Sigmoid colon (tissue), 7 donors: Measurements from ENCODE around the gene TUFM. TPM values are rescaled to one million over a fixed set of nuclear protein-coding genes. Genes with fewer than 3 reads are reported as not detected.

ENCODE experiments used
- DNase-seq: peaks from one replicate; pipeline ENCODE4 v3.0.0-alpha.2; 2019
- H3K27ac ChIP-seq, 4 donors: fragments of 200-600 bp; sonication (generic); one replicate each; pipeline ENCODE4 v1.5.1; 2016 to 2019; ENCODE audit warnings: mild to moderate bottlenecking in 1 of 4
- H3K27me3 ChIP-seq, 3 donors: fragments of 200-600 bp; sonication (generic); one replicate each; pipeline ENCODE4 v1.5.1; 2019; ENCODE audit warnings: mild to moderate bottlenecking in 1 of 3
- H3K36me3 ChIP-seq, 4 donors: fragments of 200-600 bp; sonication (generic); one replicate each; pipeline ENCODE4 v1.5.1; 2016 to 2019
- H3K4me1 ChIP-seq, 4 donors: fragments of 200-600 bp; sonication (generic); one replicate each; pipeline ENCODE4 v1.5.1; 2017 to 2019
- H3K4me3 ChIP-seq, 4 donors: fragments of 200-600 bp; sonication (generic); one replicate each; pipeline ENCODE4 v1.5.1; 2017 to 2019; ENCODE audit warnings: mild to moderate bottlenecking in 2 of 4, moderate library complexity in 1 of 4
- H3K9me3 ChIP-seq, 4 donors: fragments of 200-600 bp in 3 of 4; sonication (generic) in 3 of 4; one replicate each; pipeline versions ENCODE4 v1.5.1 to v1.6.1; 2013 to 2019
- CTCF ChIP-seq, 4 experiments: fragments of 450-650 bp in 3 of 4; fragments of 200-600 bp in 1 of 4; IDR thresholded peaks; one replicate each; pipeline ENCODE4 v1.5.1; 2016 to 2019; ENCODE audit warnings: antibody characterized with exemption in 4 of 4, mild to moderate bottlenecking in 3 of 4, moderate library complexity in 2 of 4
- EP300 ChIP-seq, 4 donors: sonication (generic); formaldehyde crosslinking; IDR thresholded peaks; one replicate each; pipeline ENCODE4 v1.6.1; 2017; ENCODE audit warnings: antibody characterized with exemption in 4 of 4
- POLR2A ChIP-seq, 2 donors: fragments of 450-650 bp; IDR thresholded peaks; one replicate each; pipeline ENCODE4 v1.6.1; 2016; ENCODE audit warnings: antibody characterized with exemption in 2 of 2, mild to moderate bottlenecking in 2 of 2, moderate library complexity in 2 of 2
- POLR2AphosphoS5 ChIP-seq, 4 donors: sonication (generic); formaldehyde crosslinking; IDR thresholded peaks; one replicate each; pipeline ENCODE4 v1.6.1; 2017; ENCODE audit warnings: antibody characterized with exemption in 4 of 4
- WGBS, 2 donors: extraction: QIAGEN DNeasy Blood & Tissue Kit; methylation state at CpG; one replicate each; pipeline ENCODE4 v1.1.7; 2013; 5-methylcytosine and 5-hydroxymethylcytosine counted together
- intact Hi-C: fragments of 100-400 bp; cut with DNase I; formaldehyde crosslinking; loops from one replicate; pipeline ENCODE4 v1.15.1; 2023
- polyA plus RNA-seq, 3 donors: library from polyadenylated mRNA; stranded (reverse); fragments of 200-250 nt; gene quantifications; one replicate each; pipeline ENCODE4 v1.2.3, GENCODE V29; 2013
- total RNA-seq, 4 donors: library from RNA; depleted of rRNA; stranded (reverse); fragments of >200 nt; gene quantifications; one replicate each; pipeline ENCODE4 v1.1.0, GENCODE V29; 2016
- donor health status: healthy with polysubstance abuse.
- donor health status: Bipolar disorder and iron deficiency.
- donor health status: healthy.

The TUFM gene
- total and polyA plus RNA-seq, 7 donors, result 75.3 to 289 (median 102) TPM

GRCh38 chr16:28837672-28838557 lies 8.2 kb downstream of the TUFM start:
- Histone ChIP-seq H3K27ac (no peak overlapping the region), H3K27me3 (no peaks in the 10 kb centered on the region), H3K9me3 (no peaks in the 10 kb centered on the region), H3K4me3 (no peak overlapping the region), H3K4me1 (peaks cover 0 to 6% (median 0%) of the 10 kb centered on the region in 4 donors), H3K36me3 (peaks cover 39 to 72% (median 61%) of the 10 kb centered on the region in 4 donors)
- intact Hi-C loops, result no loop called here
- WGBS, 2 donors, result 92 to 95% methylated on average over 7 of the region's 7 CpGs
- TF ChIP-seq EP300 (IDR thresholded peaks at IDR 0.05) (no peak), POLR2AphosphoS5 (IDR thresholded peaks at IDR 0.05) (no peak), POLR2A (IDR thresholded peaks at IDR 0.05) (no peak)
- no peak for DNase-seq

- Histone ChIP-seq H3K27ac (no peak overlapping the region), H3K9me3 (no peaks in the 10 kb centered on the region), H3K27me3 (no peaks in the 10 kb centered on the region), H3K4me3 (no peak overlapping the region), H3K4me1 (peaks cover 0 to 6% (median 0%) of the 10 kb centered on the region in 4 donors), H3K36me3 (peaks cover 41 to 72% (median 61%) of the 10 kb centered on the region in 4 donors)
- no peak for TF ChIP-seq POLR2A (IDR thresholded peaks at IDR 0.05)
- 85 to 92% methylated on average over 8 of the region's 8 CpGs for WGBS, 2 donors
- intact Hi-C loops, result no loop called here
- no peak for DNase-seq
Observed at GRCh38 chr16:28836761-28837064, 9.4 kb downstream of the TUFM start.

GRCh38 chr16:28835864-28836760 lies 10.0 kb downstream of the TUFM start:
- Histone ChIP-seq H3K36me3 (peaks cover 47 to 72% (median 64%) of the 10 kb centered on the region in 4 donors), H3K4me1 (peaks cover 0 to 6% (median 0%) of the 10 kb centered on the region in 4 donors), H3K27ac (no peak overlapping the region), H3K27me3 (no peaks in the 10 kb centered on the region), H3K9me3 (no peaks in the 10 kb centered on the region), H3K4me3 (no peak overlapping the region)
- intact Hi-C loops, result no loop called here
- TF ChIP-seq POLR2A (IDR thresholded peaks at IDR 0.05), result no peak
- no peak for TF ChIP-seq CTCF (IDR thresholded peaks at IDR 0.05)
- TF ChIP-seq POLR2AphosphoS5 (IDR thresholded peaks at IDR 0.05), result no peak
- TF ChIP-seq EP300 (IDR thresholded peaks at IDR 0.05), result no peak
- no peak for DNase-seq
- WGBS, 2 donors, result 94% methylated on average over 25 of the region's 25 CpGs

- intact Hi-C loops, result no loop called here
- Histone ChIP-seq H3K4me3 (no peak overlapping the region), H3K9me3 (no peaks in the 10 kb centered on the region), H3K27me3 (no peaks in the 10 kb centered on the region), H3K27ac (no peak overlapping the region), H3K4me1 (peaks cover 0 to 6% (median 0%) of the 10 kb centered on the region in 4 donors), H3K36me3 (peaks cover 51 to 82% (median 73%) of the 10 kb centered on the region in 4 donors)
- TF ChIP-seq CTCF (IDR thresholded peaks at IDR 0.05) (no peak), POLR2AphosphoS5 (IDR thresholded peaks at IDR 0.05) (no peak), POLR2A (IDR thresholded peaks at IDR 0.05) (no peak), EP300 (IDR thresholded peaks at IDR 0.05) (no peak)
- no peak for DNase-seq
- WGBS, 2 donors, result 92 to 95% methylated on average over 25 of the region's 25 CpGs
Observed at GRCh38 chr16:28834873-28835863, 11.0 kb downstream of the TUFM start.

- no peaks in the 10 kb centered on the region for H3K4me1 ChIP-seq
- H3K27ac ChIP-seq, result no peak overlapping the region
- H3K36me3 ChIP-seq, result peaks cover 58 to 90% (median 81%) of the 10 kb centered on the region in 4 donors
- DNase-seq, result no peak
- H3K9me3 ChIP-seq, result no peaks in the 10 kb centered on the region
- TF ChIP-seq POLR2AphosphoS5 (IDR thresholded peaks at IDR 0.05) (no peak), CTCF (IDR thresholded peaks at IDR 0.05) (no peak), EP300 (IDR thresholded peaks at IDR 0.05) (no peak), POLR2A (IDR thresholded peaks at IDR 0.05) (no peak)
- WGBS, 2 donors, result 90 to 94% methylated on average over 14 of the region's 14 CpGs
- intact Hi-C loops, result no loop called here
- H3K4me3 ChIP-seq, result no peak overlapping the region
- no peaks in the 10 kb centered on the region for H3K27me3 ChIP-seq
Observed at GRCh38 chr16:28834349-28834748, 11.8 kb downstream of the TUFM start.
